ENCODE results near the gene ICE1. TPM values are rescaled to one million over a fixed set of nuclear protein-coding genes. Genes with fewer than 3 reads are reported as not detected.
"Not testable (repeated sequence)": the region's sequence is repeated elsewhere in the genome, so short reads cannot be mapped to it uniquely, and the experiment has no call there.

The ICE1 gene
- total RNA-seq, 1 donor from 2014 or later = 8.7 TPM

DNA sequence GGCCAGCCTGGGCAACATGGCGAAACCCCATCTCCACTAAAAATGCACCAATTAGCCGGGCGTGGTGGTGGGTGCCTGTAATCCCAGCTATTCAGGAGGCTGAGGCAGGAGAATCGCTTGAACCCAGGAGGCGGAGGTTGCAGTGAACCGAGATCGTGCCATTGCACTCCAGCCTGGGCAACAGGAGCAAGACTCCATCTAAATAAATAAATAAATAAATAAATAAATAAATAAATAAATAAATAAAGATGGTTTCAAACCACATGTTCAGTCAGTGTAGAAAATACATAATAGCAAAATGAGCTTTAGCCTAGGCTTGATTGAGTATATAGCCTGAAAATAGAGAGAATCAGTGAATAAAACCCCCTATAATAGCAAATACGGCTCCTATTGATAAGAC is 27.4 kb upstream of the ICE1 start:
- not testable (repeated sequence) for ATAC-seq; DNase-seq (ENCODE audit: low spot score)

DNA sequence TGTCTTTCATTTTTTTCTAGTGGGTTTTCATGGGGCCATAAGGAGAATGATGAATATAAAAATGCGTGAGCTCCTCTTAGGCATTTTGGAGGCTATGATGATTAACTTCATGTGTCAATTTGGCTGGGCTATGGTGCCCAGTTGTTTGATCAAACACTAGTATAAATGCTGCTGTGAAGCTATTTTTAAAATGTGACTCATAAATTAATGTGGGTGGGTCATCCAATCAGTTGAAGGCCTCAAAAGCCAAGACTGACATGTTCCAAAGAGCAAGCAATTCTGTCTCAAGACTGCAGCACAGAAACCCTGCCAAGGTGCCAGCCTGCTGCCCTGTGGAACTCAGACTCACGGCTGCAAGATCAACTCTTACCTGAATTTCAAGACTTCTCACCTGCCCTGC is 24.4 kb upstream of the ICE1 start:
- no peak for ATAC-seq
- no peak for DNase-seq (ENCODE audit: low spot score)

DNA sequence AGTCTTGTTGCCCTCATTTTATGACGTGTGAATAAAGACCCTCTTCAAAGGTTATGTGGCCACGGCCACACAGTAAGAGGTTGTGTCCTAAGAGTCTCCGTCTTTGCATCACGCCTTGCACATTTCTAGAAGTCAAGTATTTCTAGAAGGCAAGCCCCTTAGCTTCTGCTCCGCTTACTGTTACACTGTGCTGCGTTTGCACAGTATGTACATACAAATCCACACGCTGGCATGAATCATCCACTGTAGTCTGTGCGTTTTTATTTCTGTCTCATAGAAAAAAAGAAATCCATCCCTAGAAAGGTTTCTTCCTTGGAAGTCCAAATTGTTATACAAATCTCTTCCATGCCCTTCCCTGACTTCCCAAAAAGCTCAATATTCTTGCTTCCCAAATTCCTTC is 21.4 kb upstream of the ICE1 start:
- ATAC-seq (no peak), DNase-seq (ENCODE audit: low spot score) (no peak)

DNA sequence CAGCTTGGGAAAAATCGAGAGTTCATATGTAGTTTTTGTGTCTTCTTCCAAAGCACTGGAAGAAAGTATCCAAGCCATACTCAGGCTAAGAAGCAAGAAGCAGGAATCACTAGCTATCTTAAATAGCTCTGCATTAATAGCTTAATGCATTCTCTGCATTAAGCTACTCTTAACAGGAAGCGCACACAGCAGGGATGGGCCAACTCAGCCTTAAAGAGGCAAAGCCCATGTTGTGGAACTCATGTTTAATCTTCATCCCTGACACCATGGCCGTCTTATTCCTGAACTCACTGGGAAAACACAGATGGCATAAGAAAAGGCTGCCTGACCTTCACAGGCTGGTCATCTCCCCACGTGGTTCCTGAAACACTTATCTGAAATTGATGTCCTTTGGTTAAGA is 18.7 kb upstream of the ICE1 start:
- ATAC-seq = no peak
- DNase-seq (ENCODE audit: low spot score) = no peak

DNA sequence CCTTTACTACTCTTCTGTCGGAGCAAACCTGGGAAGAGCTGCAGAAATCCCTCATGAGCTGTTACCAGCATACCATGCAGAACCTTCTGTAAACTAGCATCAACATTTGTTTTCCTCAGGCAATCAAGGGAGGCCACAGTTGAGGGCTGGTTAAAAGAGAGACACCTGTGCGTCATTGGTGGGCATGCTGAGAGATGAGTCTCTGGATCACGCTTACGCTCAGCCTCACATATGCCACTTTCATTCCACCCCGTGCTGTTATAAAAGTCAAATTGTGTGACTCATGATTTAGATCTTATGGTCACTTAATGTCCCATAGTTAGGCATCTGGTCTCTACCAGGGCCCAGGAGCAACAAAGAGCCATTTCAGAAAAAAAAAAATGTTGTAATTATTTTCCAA is 18.1 kb upstream of the ICE1 start:
- no peak for ATAC-seq
- no peak for DNase-seq (ENCODE audit: low spot score)

DNA sequence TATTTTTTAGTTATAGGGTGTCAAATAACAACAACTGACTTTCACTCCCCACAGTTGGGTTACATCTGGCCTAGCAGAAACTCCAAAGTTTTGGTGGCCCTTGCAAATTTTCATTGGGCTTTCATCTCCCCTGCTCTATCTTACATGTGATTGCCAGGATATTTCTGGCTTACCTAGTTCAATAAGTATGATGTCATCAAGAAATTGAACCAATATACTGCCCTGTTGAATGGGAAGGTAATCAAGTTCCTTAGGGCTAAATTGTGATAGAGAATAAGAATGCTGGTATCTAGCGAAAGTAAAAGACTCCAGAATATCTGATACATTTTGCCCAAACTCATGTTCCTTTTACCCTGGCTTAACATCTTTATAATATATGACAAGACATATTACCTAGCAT is 17.0 kb upstream of the ICE1 start:
- DNase-seq (ENCODE audit: low spot score) (no peak), ATAC-seq (no peak)

DNA sequence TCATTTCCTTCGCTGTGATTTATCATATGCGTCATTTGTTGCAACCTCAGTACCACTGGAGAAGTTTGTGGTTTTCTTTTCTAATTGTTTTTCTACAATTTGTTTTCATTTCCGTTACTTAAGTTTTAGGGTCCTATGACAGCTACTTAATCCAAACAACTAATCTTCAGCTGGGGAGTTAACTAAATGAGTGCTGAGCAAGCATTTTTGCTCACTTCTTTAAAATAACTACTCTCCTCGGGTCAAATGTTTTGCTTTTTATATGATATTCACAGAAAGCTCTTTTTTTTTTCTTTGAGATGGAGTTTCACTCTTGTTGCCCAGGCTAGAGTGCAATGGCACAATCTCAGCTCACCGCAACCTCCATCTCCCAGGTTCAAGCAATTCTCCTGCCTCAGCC is 14.6 kb upstream of the ICE1 start:
- no peak for DNase-seq (ENCODE audit: low spot score)
- ATAC-seq = no peak

DNA sequence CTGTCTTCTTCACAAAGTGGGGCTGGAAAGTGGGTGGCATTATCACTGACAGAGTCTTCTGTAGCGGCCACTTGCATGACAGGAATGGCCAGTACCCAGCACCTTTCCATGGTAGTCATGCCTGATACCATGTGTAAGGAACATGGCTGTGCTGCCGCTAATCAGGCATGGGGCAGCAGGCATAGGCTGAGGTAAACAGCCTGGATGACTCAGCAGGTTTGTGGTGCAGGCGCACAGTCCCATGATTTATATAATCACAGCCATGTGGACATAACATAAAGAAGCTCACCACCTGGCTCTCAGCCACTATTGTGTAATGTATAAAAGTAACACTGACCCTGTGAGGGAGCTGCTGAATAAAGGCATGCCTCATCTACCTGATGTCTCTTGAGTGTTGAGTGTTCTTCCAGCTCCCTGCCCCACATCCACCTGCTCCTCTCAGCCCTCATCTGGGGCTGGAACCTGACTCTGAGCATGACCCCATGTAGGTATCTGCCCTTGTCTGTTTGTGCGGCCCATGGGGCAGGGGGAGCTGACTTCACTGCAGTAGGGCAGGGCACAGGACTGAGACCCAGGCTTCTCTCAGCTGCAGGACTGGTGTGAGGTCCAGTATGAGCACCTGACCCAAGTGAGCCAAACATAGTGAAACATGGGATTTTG is 13.2 kb upstream of the ICE1 start:
- no peak for DNase-seq (ENCODE audit: low spot score)
- ATAC-seq = no peak

DNA sequence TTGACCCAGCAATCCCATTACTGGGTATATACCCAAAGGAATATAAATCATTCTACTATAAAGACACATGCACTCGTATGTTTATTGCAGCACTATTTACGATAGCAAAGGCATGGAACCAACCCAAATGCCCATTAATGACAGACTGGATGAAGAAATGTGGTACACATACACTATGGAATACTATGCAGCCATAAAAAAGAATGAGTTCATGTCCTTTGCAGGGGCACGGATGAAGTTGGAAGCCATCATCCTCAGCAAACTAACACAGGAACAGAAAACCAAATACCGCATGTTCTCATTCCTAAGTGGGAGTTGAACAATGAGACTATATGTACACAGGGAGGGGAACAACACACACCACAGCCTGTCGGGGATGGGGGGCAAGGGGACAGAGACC is 8.6 kb upstream of the ICE1 start:
- not testable (repeated sequence) for ATAC-seq; DNase-seq (ENCODE audit: low spot score)

DNA sequence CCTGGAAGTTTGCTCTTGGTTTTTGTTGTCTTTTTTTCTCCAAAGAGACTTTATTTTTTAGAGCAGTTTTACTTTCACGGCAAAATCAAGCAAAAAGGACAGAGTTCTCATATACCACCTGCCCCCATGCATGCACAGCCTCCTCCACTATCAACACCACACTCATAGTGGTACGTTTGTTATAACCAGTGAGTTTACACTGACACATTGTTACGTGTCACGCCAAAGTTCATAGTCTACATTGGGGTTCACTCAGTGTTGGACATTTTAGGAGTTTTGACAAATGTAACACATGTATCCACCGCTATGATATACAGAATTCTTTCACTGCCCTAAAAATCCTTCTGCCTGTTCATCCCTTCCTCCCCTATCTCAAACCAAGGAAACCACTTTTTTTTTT is 7.5 kb upstream of the ICE1 start:
- DNase-seq (ENCODE audit: low spot score) = no peak
- no peak for ATAC-seq

DNA sequence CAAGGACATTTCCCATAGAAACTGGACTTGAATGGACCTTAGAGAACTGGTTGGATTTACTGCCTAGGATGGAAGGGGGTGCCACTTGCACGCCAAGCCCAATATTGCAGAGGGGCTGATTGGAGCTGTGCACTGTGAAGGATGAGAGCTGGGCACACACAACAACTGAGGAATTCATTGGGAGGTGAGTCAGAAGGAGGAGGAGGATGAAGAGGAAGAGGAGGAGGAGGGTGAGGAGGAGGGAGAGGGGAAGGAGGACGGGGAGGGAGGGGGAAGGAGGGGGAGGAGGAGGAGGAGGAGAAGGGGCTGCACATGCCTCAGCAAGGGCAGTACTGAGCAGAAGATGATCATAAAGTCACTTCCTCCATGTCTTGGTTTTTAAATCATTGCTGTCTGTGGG is 5.7 kb upstream of the ICE1 start:
- no peak for ATAC-seq
- no peak for DNase-seq (ENCODE audit: low spot score)

DNA sequence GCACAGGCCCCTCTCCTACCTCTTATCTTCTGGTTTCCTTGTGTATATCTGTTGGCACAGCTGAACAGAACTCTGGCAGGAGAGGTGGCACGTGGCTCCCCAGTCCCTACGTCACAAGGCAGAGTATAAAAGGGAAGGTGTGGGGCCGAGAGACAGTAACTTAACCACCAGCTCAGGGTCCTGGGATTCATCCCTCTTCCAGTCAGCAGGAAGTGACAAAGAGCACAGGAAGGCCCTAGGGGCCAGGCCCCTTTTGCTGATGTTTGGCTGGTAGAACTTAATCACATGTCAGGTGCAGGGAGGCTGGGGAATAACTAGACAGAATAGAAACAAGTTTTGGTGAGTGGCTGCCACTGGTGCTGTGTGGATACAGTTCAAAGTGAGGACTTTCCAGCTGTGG is 4.5 kb upstream of the ICE1 start:
- no peak for ATAC-seq
- DNase-seq (ENCODE audit: low spot score) = no peak

DNA sequence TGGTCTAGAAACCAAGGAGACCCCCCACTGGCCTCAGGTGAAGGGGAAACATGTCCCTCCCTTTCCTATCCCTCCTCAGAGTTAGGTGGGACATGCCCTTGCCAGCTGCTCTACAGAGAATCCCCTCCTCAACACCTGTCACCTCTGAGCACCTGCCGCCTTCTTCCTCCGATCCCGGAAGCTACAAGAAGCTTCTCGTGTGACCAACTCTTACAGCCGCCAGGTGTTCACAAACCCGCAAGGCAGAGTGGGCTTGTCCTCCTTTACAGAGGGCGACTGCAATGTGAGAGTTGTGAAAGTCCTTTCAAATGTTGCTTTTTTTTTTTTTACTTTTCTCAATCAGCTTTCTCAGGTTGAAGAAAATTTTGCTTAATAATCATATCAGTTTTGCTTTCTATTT is 3.7 kb upstream of the ICE1 start:
- DNase-seq (ENCODE audit: low spot score) = no peak
- ATAC-seq = no peak

DNA sequence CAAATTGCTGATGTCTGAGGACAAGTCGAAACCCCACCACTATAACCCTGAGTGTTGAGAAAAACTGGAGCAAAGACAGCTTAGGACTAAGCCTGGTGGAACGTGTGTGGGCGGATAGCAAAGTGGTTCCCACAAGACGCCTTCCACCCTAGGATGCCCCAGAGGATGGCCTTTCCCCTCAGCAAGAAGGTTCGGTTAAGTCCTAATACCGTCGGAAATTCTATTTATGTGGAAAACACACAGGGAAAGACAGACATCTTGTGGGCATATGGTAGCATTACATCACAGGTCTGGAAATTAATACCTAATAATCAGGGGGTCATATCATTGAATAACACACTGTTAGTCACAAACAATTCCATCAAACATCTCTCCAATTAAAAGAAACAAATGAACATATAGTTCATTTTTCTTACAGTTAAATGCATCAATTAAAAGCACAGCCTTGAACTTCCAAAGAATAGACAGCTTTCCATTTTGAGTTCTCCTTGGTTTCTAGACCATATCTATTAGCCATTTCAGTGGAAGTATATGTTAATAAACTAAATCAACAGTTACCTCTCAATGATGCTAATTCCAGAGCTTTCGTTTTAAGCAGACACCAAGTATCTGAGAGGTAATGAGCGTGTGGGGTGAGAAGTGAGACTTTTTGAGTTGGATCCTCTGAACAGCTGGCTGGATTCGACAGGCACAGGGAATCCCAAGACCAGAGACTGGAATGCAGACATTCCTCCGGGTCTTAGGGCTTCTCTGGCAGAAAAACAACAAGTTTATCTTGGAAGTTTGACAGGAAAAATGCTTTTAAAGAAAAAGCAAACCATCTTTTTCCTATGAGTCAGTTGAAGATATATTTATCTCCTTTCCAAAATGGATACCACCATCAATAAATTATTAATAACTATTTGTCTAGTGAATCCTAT is 2.9 kb upstream of the ICE1 start:
- DNase-seq (ENCODE audit: low spot score) = no peak
- ATAC-seq = no peak

DNA sequence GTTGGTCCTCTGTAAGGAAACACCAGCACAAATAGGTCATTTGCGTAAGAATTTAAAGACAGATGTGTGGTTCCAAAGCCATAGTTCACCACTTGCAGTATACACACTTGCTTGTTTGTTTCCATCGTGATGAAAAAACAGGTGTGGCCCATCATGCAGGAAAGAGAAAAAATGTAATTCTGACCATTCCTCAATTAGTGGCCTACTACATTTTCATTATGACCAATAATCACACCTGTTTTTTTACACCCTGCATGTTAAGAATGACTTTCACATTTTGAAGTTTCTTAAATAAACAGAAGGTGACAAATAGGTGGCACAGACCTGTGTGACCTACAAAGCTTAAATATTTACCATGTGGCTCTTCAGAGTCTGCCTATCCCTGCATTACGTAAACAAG is 2.2 kb upstream of the ICE1 start:
- DNase-seq (ENCODE audit: low spot score) (no peak), ATAC-seq (no peak)

DNA sequence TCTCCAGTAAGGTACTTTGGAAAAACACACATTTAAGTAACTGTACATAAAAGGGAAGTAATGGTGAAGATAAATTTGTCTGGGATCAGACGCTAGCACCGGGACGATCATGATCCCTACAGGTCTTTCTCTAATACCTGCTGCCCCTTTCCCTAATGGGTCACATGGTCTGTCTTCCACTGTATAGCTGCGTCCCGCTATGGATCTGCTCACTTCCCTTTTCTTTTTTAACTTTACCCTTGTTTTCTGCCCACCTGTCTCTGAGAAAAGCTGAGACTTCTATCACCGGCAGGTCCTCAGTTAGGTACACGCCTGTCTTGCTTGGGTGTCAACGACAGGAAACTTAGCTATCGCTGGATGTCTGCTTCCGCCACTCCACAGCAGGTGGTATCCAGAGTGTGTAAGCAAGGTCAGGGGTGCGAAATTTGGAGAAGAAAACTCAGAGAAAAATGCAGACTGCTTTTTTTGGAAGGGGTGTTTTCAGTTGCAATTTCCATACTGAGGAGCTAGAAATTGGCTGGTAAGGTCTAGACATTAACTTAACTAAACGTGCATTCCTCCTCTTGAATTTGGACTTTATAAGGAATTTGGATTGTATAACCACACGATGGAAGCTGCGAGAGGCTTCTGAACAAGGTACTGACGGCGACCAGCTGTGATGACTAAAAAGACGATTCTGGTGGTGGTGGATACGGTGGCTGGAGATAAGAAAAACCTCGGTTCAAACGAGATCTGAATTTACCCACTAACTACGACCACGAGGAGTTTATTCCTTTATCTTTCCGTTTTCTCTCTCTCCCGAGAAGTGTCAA is 1.1 kb upstream of the ICE1 start:
- no peak for ATAC-seq
- no peak for DNase-seq (ENCODE audit: low spot score)

DNA sequence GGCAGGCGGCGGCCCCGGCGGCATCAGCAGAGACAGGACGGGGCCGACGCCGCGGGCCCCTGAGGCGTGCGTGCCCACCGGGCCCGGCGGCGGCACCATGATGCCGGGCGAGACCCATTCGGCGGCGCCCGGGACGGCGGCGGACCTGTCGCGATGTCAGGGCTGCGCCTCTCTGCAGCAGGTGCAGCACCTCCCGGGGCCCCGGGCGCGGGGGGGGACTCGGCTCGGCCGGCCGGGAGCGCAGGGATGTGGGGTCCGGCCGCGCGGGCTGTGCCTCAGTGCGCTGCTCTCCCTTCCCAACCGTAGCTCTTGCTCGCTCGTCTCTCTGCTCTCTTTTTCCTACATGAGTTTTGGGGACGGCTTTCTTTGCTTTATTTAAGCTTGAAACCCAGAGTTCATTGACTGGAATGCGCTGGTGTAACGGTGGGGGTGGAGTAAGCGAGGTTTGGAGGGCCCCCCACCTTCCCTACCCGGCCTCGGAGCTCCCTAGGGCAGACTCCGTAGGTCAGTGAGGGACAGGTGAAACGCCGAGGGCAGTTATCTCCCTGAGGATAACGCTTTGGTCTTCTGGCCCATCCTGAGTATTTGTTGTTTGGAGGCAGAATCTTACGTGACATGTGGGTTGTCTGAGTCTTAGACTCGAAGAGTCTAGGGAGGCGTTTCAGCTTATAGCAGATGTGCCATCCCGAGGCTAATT is 490 bp downstream of the ICE1 start:
- DNase-seq (ENCODE audit: low spot score) (no peak), ATAC-seq (peak; percentile 4)

DNA sequence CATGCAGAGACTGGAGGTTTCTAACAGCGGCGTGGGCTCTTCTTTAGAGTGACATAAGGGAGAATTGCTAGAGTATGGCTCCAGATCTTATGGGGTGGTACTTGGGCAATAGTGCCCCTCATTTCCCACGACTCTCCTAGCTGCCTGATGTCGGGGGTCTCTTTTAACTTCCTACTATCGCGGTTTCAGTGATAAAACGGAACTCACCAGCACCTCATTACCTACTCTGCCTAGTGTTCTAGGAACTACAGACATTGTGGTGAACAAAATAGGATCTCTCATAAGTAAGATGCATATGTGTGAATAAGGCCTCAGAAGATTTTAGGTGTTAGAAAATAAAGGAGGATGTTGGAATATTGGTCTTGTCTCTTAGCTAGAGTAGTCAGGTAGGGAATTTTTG is 1.1 kb downstream of the ICE1 start:
- no peak for ATAC-seq
- no peak for DNase-seq (ENCODE audit: low spot score)

DNA sequence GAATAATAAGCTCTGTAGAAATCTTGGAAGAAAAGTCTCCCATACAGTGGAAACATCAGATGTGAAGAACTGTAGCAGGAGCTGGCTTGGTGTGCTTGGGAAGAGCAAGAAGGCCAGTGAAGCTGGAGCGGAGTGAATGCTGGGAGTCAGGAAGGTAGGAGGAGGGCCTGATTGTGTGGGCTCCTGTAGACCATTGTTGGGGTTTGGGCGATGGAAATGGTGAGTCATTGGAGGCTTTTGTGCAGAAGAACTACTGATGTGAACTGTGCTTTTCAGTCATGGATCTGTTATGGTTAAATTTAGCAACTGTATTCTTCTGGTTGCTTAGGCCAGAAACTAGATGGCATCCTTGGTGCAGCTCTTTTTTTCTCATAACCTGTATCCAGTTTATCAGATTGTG is 2.3 kb downstream of the ICE1 start:
- ATAC-seq = no peak
- DNase-seq (ENCODE audit: low spot score) = no peak

DNA sequence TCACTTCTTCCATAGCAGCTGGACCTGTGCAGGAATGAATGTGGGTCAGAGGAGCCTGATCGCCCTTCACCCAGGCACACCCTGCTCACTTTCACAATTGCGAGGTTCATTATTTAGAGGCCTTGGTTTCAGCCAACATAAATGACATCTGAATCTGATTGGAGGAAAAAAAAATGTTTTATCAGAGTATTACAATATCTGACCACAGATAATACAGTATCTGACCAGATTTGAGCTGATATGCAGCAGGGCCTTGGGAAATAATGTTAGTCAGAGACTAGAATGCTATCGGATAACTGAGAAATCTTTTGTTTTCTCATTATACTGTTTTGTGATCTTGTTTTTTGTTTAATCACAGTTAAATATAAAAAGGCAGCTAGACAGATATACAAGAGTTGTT is 7.7 kb downstream of the ICE1 start:
- ATAC-seq (peak; percentile 47), DNase-seq (ENCODE audit: low spot score) (no peak)
